ENCODE results near the gene PER1. TPM values are rescaled to one million over a fixed set of nuclear protein-coding genes. Genes with fewer than 3 reads are reported as not detected.

PER1 gene
- total and polyA plus RNA-seq, 4 donors, result 25.4 to 61.1 (median 28.7) TPM

GRCh38 chr17:8161289-8162232, 9.4 kb upstream of the PER1 start:
- DNase-seq (ENCODE audit: low read depth in 4 of 6, low spot score in 6 of 6), result no peak
- peak overlapping the region; percentile 95 for H3K4me3 ChIP-seq (ENCODE audit: low read depth, low read length)
- no peaks in the 10 kb centered on the region for H3K27me3 ChIP-seq (ENCODE audit: control insufficient read depth, insufficient read depth, low read length)
- 77% methylated on average over 11 of the region's 19 CpGs for WGBS (ENCODE audit: insufficient coverage)
- peaks cover 63% of the 10 kb centered on the region for H3K4me1 ChIP-seq (ENCODE audit: control insufficient read depth, insufficient read depth, low read length)
- H3K36me3 ChIP-seq (ENCODE audit: control insufficient read depth, insufficient read depth, low read length), result peaks cover 43% of the 10 kb centered on the region
- peak overlapping the region; percentile 94 for H3K27ac ChIP-seq (ENCODE audit: low read depth, low read length)
- H3K9me3 ChIP-seq (ENCODE audit: control insufficient read depth, insufficient read depth, low read length), result no peaks in the 10 kb centered on the region

- H3K4me1 ChIP-seq (ENCODE audit: control insufficient read depth, insufficient read depth, low read length), result peaks cover 66% of the 10 kb centered on the region
- H3K9me3 ChIP-seq (ENCODE audit: control insufficient read depth, insufficient read depth, low read length), result no peaks in the 10 kb centered on the region
- WGBS (ENCODE audit: insufficient coverage), result 71% methylated on average over 4 of the region's 5 CpGs
- no peaks in the 10 kb centered on the region for H3K27me3 ChIP-seq (ENCODE audit: control insufficient read depth, insufficient read depth, low read length)
- peaks cover 43% of the 10 kb centered on the region for H3K36me3 ChIP-seq (ENCODE audit: control insufficient read depth, insufficient read depth, low read length)
- no peak overlapping the region for H3K4me3 ChIP-seq (ENCODE audit: low read depth, low read length)
- H3K27ac ChIP-seq (ENCODE audit: low read depth, low read length), result peak overlapping the region; percentile 94
- DNase-seq (ENCODE audit: low read depth in 4 of 6, low spot score in 6 of 6), result no peak
These were observed 8.6 kb upstream of the PER1 start for GRCh38 chr17:8160741-8161221.

- H3K27me3 ChIP-seq (ENCODE audit: control insufficient read depth, insufficient read depth, low read length), result no peaks in the 10 kb centered on the region
- H3K4me1 ChIP-seq (ENCODE audit: control insufficient read depth, insufficient read depth, low read length), result peaks cover 72% of the 10 kb centered on the region
- H3K4me3 ChIP-seq (ENCODE audit: low read depth, low read length), result no peak overlapping the region
- 81% methylated on average over 3 of the region's 4 CpGs for WGBS (ENCODE audit: insufficient coverage)
- H3K36me3 ChIP-seq (ENCODE audit: control insufficient read depth, insufficient read depth, low read length), result peaks cover 43% of the 10 kb centered on the region
- DNase-seq (ENCODE audit: low read depth in 4 of 6, low spot score in 6 of 6), result no peak
- H3K27ac ChIP-seq (ENCODE audit: low read depth, low read length), result peak overlapping the region; percentile 94
- H3K9me3 ChIP-seq (ENCODE audit: control insufficient read depth, insufficient read depth, low read length), result no peaks in the 10 kb centered on the region
These were observed 8.0 kb upstream of the PER1 start for GRCh38 chr17:8160224-8160577.

- H3K36me3 ChIP-seq (ENCODE audit: control insufficient read depth, insufficient read depth, low read length), result peaks cover 43% of the 10 kb centered on the region
- no peak overlapping the region for H3K4me3 ChIP-seq (ENCODE audit: low read depth, low read length)
- H3K9me3 ChIP-seq (ENCODE audit: control insufficient read depth, insufficient read depth, low read length), result no peaks in the 10 kb centered on the region
- H3K27me3 ChIP-seq (ENCODE audit: control insufficient read depth, insufficient read depth, low read length), result no peaks in the 10 kb centered on the region
- 75% methylated on average over 2 of the region's 4 CpGs for WGBS (ENCODE audit: insufficient coverage)
- no peak for DNase-seq (ENCODE audit: low read depth in 4 of 6, low spot score in 6 of 6)
- peak overlapping the region; percentile 94 for H3K27ac ChIP-seq (ENCODE audit: low read depth, low read length)
- peaks cover 72% of the 10 kb centered on the region for H3K4me1 ChIP-seq (ENCODE audit: control insufficient read depth, insufficient read depth, low read length)
These were observed 7.4 kb upstream of the PER1 start for GRCh38 chr17:8159459-8160223.

- no peaks in the 10 kb centered on the region for H3K9me3 ChIP-seq (ENCODE audit: control insufficient read depth, insufficient read depth, low read length)
- peak overlapping the region; percentile 16 for H3K4me3 ChIP-seq (ENCODE audit: low read depth, low read length)
These were observed 6.8 kb upstream of the PER1 start for GRCh38 chr17:8159032-8159400.

GRCh38 chr17:8158267-8159031, 6.2 kb upstream of the PER1 start:
- H3K27ac ChIP-seq (ENCODE audit: low read depth, low read length), result peak overlapping the region; percentile 89
- no peaks in the 10 kb centered on the region for H3K27me3 ChIP-seq (ENCODE audit: control insufficient read depth, insufficient read depth, low read length)
- peak overlapping the region; percentile 16 for H3K4me3 ChIP-seq (ENCODE audit: low read depth, low read length)
- H3K4me1 ChIP-seq (ENCODE audit: control insufficient read depth, insufficient read depth, low read length), result peaks cover 72% of the 10 kb centered on the region
- 47% methylated on average over 15 of the region's 20 CpGs for WGBS (ENCODE audit: insufficient coverage)
- H3K36me3 ChIP-seq (ENCODE audit: control insufficient read depth, insufficient read depth, low read length), result peaks cover 43% of the 10 kb centered on the region
- H3K9me3 ChIP-seq (ENCODE audit: control insufficient read depth, insufficient read depth, low read length), result no peaks in the 10 kb centered on the region
- DNase-seq (ENCODE audit: low read depth in 4 of 6, low spot score in 6 of 6), result peak in 2 of 6 donors; percentile 90 to 92

More at GRCh38 chr17:8159032-8159400, 6.8 kb upstream of the PER1 start:
- Histone ChIP-seq H3K36me3 (ENCODE audit: control insufficient read depth, insufficient read depth, low read length) (peaks cover 43% of the 10 kb centered on the region), H3K4me1 (ENCODE audit: control insufficient read depth, insufficient read depth, low read length) (peaks cover 72% of the 10 kb centered on the region), H3K27ac (ENCODE audit: low read depth, low read length) (peak overlapping the region; percentile 89), H3K27me3 (ENCODE audit: control insufficient read depth, insufficient read depth, low read length) (no peaks in the 10 kb centered on the region)
- no CpG with 5 or more reads among the region's 3 CpGs for WGBS (ENCODE audit: insufficient coverage)
- no peak for DNase-seq (ENCODE audit: low read depth in 4 of 6, low spot score in 6 of 6)

GRCh38 chr17:8156246-8156992, 4.2 kb upstream of the PER1 start:
- Histone ChIP-seq H3K36me3 (ENCODE audit: control insufficient read depth, insufficient read depth, low read length) (peaks cover 33% of the 10 kb centered on the region), H3K27ac (ENCODE audit: low read depth, low read length) (peak overlapping the region; percentile 100), H3K4me3 (ENCODE audit: low read depth, low read length) (peak overlapping the region; percentile 81), H3K27me3 (ENCODE audit: control insufficient read depth, insufficient read depth, low read length) (no peaks in the 10 kb centered on the region), H3K4me1 (ENCODE audit: control insufficient read depth, insufficient read depth, low read length) (peaks cover 78% of the 10 kb centered on the region), H3K9me3 (ENCODE audit: control insufficient read depth, insufficient read depth, low read length) (no peaks in the 10 kb centered on the region)
- peak; percentile 99 to 100 (median 100) for DNase-seq (ENCODE audit: low read depth in 4 of 6, low spot score in 6 of 6)
- under 1% methylated on average over 59 of the region's 59 CpGs for WGBS (ENCODE audit: insufficient coverage)

- Histone ChIP-seq H3K27me3 (ENCODE audit: control insufficient read depth, insufficient read depth, low read length) (no peaks in the 10 kb centered on the region), H3K36me3 (ENCODE audit: control insufficient read depth, insufficient read depth, low read length) (peaks cover 28% of the 10 kb centered on the region), H3K4me1 (ENCODE audit: control insufficient read depth, insufficient read depth, low read length) (peaks cover 78% of the 10 kb centered on the region), H3K4me3 (ENCODE audit: low read depth, low read length) (peak overlapping the region; percentile 81), H3K9me3 (ENCODE audit: control insufficient read depth, insufficient read depth, low read length) (no peaks in the 10 kb centered on the region), H3K27ac (ENCODE audit: low read depth, low read length) (peak overlapping the region; percentile 100)
- 2% methylated on average over 11 of the region's 11 CpGs for WGBS (ENCODE audit: insufficient coverage)
- no peak for DNase-seq (ENCODE audit: low read depth in 4 of 6, low spot score in 6 of 6)
These were observed 3.7 kb upstream of the PER1 start for GRCh38 chr17:8155996-8156245.
